GM11168 (cell line): Measurements from ENCODE around the gene DTX2.
"Not testable (repeated sequence)": the region's sequence is repeated elsewhere in the genome, so short reads cannot be mapped to it uniquely, and the experiment has no call there.

Experiments
- in situ Hi-C: fragments of 300-500 bp; cut with MboI; formaldehyde crosslinking; loops from one replicate; pipeline ENCODE4 v1.12.0; 2022; ENCODE audit warnings: low sequenced_read_pairs; ENCODE audit not compliant: unreplicated experiment

Gene DTX2

DNA sequence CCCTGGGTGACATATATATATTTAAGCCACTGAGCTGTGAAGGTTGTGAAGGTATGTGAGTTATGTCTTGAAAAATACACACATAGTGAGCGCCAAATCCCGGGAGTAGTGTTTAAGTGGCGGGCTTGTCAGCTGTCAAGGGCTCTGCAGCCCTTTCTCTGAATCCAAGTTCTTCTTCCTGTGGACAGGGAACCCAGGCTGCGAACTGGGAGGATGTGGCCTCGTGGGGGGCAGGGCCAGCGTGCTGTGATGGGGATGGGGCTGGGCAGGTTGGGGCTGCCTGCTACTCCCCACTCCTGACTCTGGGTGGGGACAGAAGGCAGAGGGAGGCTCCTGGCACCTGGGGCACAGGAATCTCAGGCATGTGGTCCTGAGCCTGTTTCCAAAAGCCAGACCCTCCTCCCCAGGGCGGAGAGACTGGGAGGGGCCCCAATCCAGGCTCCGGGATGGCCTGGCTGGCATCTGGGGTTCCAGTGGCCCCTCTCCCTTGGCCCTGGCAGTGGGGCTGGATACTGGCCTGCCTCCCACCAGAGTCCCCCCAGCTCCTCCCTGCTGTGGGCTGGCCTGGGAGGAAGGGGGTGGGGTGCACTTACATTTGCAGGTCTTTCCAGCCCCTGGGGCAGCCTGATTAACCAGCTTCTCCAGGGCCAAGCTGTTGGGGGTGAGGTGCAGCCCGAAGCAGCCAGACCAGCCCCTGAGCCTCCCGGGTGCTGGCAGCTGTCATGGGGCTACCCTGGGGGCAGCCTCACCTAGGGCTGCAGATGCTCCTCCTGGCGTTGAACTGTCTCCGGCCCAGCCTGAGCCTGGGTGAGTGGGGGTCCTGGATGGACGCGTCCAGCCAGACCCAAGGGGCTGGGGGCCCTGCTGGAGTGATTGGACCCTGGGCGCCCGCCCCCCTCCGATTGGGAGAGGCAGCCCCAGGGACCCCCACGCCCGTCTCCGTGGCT lies 48.7 kb downstream of the DTX2 start, which contains the start of gene UPK3B:
TSS of gene UPK3B (plus strand) at position 622 of the 947 bp plus-strand sequence. CDS start at position 723, 101 bp downstream.
- in situ Hi-C loops: loop anchor here (5.0 kb wide), 1 partner anchor 42 kb away; no protein-coding TSS in a partner anchor

GRCh38 chr7:76511200-76511910 lies 49.8 kb downstream of the DTX2 start:
- in situ Hi-C loops: not testable (repeated sequence)

GRCh38 chr7:76511911-76512885 lies 50.7 kb downstream of the DTX2 start:
- in situ Hi-C loops: not testable (repeated sequence)

- in situ Hi-C loops: no loop called here
Observed at GRCh38 chr7:76512941-76513816, 51.7 kb downstream of the DTX2 start.

DNA sequence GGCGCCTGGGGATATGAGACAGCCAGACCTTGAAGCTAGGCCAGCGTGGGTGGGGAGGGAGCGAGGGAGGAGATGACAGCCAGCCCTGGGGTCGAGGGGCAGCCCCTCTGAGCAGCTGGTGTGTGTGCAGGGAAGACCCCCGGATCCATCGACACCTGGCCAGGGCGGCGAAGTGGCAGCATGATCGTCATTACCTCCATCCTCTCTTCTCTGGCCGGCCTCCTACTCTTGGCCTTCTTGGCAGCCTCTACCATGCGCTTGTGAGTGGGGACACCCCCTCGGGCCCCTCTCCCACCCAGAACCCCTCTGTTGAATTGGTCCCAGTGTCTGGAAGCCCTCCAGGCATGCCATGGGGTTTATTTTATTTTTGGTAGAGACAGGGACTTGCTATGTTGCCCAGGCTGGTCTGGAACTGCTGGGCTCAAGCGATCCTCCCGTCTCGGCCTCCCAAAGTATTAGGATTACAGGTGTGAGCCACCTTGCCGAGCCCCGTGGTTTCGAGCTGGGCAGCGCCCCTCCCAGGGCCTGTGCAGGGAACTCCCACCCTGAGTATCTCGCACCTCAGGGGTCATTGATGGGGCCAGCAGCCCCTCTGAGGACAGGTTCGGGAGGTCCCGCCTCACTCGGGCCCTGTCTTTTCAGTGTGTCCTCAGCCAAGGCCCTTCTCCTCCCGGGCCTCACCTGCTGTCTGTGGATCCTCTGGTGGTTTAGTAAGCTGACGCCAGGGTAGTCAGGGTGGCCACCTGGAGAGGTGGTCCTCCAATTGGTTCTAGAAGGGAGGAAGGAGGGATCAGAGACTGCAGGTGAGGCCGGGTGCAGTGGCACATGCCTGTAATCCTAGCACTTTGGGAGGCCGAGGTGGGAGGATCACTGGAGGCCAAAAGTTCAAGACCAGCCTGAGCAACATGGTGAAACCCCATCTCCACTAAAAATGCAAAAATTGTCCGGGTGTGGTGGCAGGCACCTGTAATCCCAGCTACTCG lies 52.6 kb downstream of the DTX2 start:
- in situ Hi-C loops: no loop called here

- in situ Hi-C loops: no loop called here
Observed at GRCh38 chr7:76514926-76515771, 53.6 kb downstream of the DTX2 start.

- in situ Hi-C loops: no loop called here
Observed at GRCh38 chr7:76515999-76516443, 54.5 kb downstream of the DTX2 start.

DNA sequence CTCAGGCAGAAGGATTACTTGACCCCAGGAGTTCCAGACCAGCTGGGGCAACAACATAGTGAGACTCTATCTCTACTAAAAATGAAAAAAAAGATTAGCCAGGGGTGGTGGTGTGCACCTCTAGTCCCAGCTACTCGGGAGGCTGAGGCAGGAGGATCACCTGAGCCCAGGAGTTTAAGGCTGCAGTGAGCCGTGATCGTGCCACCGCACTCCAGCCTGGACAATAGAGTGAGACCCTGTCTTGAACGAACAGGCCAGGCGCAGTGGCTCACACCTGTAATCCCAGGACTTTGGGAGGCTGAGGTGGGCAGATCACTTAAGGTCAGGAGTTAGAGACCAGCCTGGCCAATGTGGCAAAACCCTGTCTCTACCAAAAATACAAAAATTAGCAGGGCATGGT lies 55.4 kb downstream of the DTX2 start:
- in situ Hi-C loops: not testable (repeated sequence)

- in situ Hi-C loops: loop anchor here (10.0 kb wide), 1 partner anchor 489 kb away; no protein-coding TSS in a partner anchor
Observed at GRCh38 chr7:76526183-76526582, 64.7 kb downstream of the DTX2 start.

GRCh38 chr7:76531643-76532042 lies 70.1 kb downstream of the DTX2 start:
- in situ Hi-C loops: not testable (repeated sequence)

DNA sequence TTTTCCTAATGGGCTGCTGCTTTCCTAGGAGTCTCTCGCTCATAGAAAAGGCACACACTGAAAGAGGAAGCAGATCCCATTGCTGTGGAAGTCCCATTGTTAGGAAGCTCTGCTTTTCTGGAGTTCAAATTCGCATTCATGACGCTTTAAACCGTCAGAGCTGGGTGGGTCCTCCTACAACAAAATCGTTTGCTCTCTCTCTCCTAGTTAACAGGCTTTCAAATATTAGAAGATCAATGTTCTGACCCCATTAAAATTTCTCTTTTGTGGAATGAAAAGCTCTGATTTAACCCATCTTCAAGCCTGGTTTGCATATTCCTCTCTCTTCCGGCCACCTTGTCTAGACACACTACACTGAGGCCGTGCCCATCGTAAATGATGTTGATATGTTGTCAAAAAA lies 81.7 kb downstream of the DTX2 start, which contains the start of gene SPDYE16:
TSS of gene SPDYE16 (minus strand) at position 101 of the 400 bp plus-strand sequence. CDS start 1,838 bp downstream, outside the sequence.
- in situ Hi-C loops: not testable (repeated sequence)

- in situ Hi-C loops: not testable (repeated sequence)
Observed at GRCh38 chr7:76549025-76549854, 87.7 kb downstream of the DTX2 start.

GRCh38 chr7:76549855-76550248 lies 88.3 kb downstream of the DTX2 start:
- in situ Hi-C loops: loop anchor here (5.0 kb wide), 1 partner anchor 43 kb away; no protein-coding TSS in a partner anchor

DNA sequence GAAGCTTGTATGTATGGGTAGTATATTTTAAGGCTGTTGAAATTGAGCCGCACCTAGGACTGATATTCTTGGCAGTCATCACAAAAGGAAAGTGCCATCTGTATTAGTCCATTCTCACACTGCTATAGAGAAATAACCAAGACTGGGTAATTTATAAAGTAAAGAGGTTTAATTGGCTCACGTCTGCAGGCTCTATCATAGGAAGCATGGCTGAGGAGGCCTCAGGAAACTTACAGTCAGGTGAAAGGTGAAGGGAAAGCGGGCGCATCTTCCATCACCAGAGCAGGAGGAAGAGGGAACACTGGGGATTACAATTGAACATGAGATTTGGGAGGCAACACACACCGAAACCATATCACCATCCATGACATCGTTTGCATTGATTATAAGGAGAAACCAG lies 90.5 kb downstream of the DTX2 start:
- in situ Hi-C loops: loop anchor here (5.0 kb wide), 1 partner anchor 45 kb away; no protein-coding TSS in a partner anchor
